Glomerular endothelial cell (primary cell): ENCODE results near the gene EAF1. TPM values are rescaled to one million over a fixed set of nuclear protein-coding genes. Genes with fewer than 3 reads are reported as not detected.
"Not testable (repeated sequence)": the region's sequence is repeated elsewhere in the genome, so short reads cannot be mapped to it uniquely, and the experiment has no call there.

Experiments used
- DNase-seq: peaks from one replicate; pipeline ENCODE4 v3.0.0-alpha.2; 2011; ENCODE audit warnings: low read depth, low spot score; ENCODE audit errors: extremely low read depth
- total RNA-seq: library from RNA; depleted of rRNA; stranded (reverse); fragments of >200 nt; gene quantifications from 2 replicates; pipeline ENCODE4 v1.2.3, GENCODE V29; 2015

EAF1 gene
- total RNA-seq, 1 donor from 2014 or later, result 26.4 TPM

DNA sequence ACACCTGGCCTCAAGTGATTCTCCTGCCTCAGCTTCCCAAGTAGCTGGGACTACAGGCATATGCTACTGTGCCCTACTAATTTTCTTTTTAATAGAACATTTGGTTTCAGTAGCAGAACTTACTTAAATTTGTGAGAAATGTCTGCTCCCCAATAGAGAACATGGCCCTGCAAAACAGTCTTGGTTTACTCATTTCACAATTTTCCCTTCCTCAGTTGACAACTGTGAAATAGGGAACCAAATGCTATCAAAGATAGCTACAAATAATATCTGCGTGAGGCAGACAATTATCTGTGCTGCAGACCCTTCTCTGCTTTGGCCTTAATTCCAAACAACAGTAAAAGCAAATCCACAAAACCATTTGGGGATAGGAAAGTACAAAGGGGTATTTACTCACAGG, 22.6 kb upstream of the EAF1 start:
- DNase-seq, result no peak

DNA sequence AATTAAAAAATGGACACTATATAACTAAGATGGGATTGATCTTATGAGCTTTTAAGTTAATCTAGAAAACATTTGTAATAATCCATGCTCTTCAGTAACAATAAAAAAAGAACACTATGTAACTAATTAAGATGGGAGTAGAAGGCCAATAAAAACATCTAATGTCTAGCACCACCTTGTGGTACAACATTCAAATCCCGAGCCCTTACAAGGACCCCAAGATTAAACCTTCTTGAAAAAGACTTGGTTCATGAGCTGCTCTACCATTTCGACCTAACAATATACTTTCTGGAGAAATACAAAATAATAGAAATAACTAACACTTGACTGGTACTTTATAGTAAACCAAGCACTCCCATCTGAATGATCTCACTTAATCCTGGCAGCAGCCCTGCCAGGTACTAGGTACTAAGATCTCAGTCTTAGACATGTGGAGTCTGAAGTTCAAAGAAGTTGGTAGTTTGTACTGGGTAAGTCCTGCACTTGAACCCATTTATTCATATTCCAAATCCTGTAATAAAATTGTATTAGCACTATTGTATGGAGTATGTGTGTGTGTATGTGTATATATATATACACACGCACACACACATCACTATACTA, 21.8 kb upstream of the EAF1 start:
- peak; percentile 51 for DNase-seq

GRCh38 chr3:15409239-15409638, 18.2 kb upstream of the EAF1 start:
- no peak for DNase-seq

- DNase-seq, result no peak
These were observed 17.6 kb upstream of the EAF1 start for GRCh38 chr3:15409774-15410173.

DNA sequence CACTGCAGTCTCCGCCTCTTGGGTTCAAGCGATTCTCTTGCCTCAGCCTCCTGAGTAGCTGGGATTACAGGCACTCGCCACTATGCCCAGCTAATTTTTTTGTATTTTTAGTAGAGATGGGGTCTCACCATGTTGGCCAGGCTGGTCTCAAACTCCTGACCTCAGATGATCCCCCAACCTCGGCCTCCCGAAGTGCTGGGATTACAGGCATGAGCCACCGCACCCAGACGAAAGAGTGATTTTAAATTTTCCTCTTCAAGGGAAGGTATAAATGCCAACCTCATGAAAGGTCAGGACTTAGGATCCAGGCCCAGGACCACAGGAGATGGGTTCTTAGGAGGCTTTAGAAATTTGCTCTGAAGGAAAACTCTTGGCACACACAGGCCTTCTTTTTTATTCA, 16.4 kb upstream of the EAF1 start:
- not testable (repeated sequence) for DNase-seq

- DNase-seq, result no peak
These were observed 6.5 kb upstream of the EAF1 start for GRCh38 chr3:15420871-15421270.

DNA sequence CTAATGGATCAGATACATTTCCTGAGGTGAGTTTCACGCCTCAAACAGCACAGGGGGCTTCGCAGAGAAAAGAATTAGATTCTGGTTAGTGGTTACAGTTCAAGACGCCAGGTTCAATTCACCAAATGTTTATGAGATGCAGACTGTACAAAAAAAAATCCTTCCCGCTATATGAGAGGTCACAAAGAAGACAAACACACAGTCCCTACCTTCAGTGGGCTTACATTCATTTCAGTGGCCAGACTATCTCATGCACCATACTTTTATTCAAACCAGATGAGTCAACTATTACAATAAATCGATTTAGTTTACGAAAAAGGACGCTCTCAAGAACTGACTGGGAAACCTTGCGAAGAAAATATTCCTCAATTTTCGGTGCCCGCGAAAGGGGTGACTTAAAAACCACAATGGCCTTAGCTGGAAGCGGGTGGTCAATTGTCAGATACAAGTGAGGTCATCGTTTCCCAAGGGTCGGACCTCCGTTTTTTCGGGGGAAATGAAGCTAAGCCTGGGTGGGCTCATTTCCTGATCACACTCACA, 749 bp upstream of the EAF1 start:
- DNase-seq, result no peak

- DNase-seq, result no peak
These were observed 583 bp downstream of the EAF1 start for GRCh38 chr3:15427981-15428380.

- no peak for DNase-seq
These were observed 1.1 kb downstream of the EAF1 start for GRCh38 chr3:15428539-15428938.

- no peak for DNase-seq
These were observed 1.7 kb downstream of the EAF1 start for GRCh38 chr3:15429080-15429479.

DNA sequence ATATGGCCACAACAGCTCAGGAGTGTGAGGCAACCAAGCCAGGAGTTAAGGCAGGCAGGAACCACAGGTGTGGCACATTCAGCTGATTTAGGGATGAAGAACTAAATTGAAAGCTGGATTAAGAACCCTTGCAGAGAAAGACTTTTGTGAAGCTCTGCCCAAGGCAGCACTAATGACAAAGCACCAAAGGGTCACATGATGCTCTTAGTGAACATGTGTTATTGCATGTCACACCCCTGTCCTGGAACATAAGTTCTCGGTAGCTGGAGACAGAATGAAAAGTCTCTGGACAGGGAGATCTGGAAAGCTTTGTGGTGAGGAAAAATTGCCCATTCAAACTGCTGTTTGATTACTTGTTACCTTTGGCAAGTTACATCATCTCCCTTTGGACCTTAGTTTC, 3.2 kb downstream of the EAF1 start:
- no peak for DNase-seq

- DNase-seq, result no peak
These were observed 3.9 kb downstream of the EAF1 start for GRCh38 chr3:15431256-15431837.

- no peak for DNase-seq
These were observed 6.1 kb downstream of the EAF1 start for GRCh38 chr3:15433531-15433930.

GRCh38 chr3:15434756-15435155, 7.4 kb downstream of the EAF1 start:
- no peak for DNase-seq

- DNase-seq, result no peak
These were observed 8.8 kb downstream of the EAF1 start for GRCh38 chr3:15436246-15436645.

DNA sequence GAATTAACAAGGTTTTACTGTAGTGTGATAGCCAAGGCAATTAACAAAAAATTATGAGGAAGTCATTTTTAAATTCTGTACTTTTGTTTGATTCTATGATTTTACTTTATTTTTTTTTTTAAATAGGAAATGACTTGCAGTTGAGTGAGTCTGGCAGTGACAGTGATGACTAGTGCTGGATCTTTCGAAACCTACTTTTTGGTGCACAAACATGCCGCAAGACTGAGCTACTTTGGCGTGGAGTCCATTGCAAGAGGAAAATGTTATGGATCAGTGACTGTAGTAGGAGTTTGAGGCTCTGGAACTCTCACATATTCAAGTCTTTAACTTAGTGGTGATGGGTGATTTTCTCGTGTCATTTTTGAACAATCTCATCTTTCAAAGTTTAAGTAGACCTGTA, 11.6 kb downstream of the EAF1 start:
- no peak for DNase-seq

- DNase-seq, result no peak
These were observed 12.1 kb downstream of the EAF1 start for GRCh38 chr3:15439476-15439875.

- peak; percentile 45 for DNase-seq
These were observed 13.5 kb downstream of the EAF1 start for GRCh38 chr3:15440891-15441290.

- no peak for DNase-seq
These were observed 16.6 kb downstream of the EAF1 start for GRCh38 chr3:15443826-15444524.

GRCh38 chr3:15449489-15450224, 22.3 kb downstream of the EAF1 start:
- DNase-seq, result no peak

- no peak for DNase-seq
These were observed 23.2 kb downstream of the EAF1 start for GRCh38 chr3:15450438-15451215.
